Keratinocyte (primary cell): ENCODE measurements around the gene USP53.

Experiments used
- EZH2 ChIP-seq: IDR thresholded peaks from one replicate; pipeline ENCODE4 v1.6.1; 2012; ENCODE audit warnings: inconsistent platforms, mild to moderate bottlenecking, low read length, moderate library complexity
- TF ChIP-seq, protein P1 (sequence below), 3 experiments: IDR thresholded peaks in 1 of 3; conservative IDR thresholded peaks in 1 of 3; optimal IDR thresholded peaks in 1 of 3; 2 replicates in 2 of 3; 3 replicates in 1 of 3; pipeline versions ENCODE3 to v1.5.1; 2011; ENCODE audit warnings: low read length in 3 of 3, mild to moderate bottlenecking in 3 of 3, moderate library complexity in 2 of 3, control low read depth in 1 of 3, inconsistent platforms in 1 of 3; ENCODE audit not compliant: insufficient read depth in 2 of 3; ENCODE audit errors: extremely low read depth in 1 of 3

DNA sequence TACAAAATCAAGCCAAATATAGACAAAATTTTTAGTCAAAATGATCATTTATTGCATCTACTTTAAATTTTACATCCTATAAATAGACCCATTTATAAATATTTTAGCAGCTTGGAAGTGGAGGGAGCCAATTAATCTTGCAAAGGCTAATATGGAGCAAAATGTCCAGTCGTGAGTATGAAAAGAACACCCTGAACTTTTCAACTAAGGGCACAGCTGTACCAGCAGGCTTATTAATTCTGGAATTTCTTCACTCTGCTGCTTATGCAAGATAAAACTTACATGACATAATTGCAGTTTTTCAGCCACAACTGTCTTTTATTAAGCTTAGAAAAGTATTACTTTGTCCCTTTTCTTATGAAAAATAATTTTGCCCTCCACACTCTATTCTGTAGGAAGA, 22.9 kb upstream of the USP53 start:
- TF ChIP-seq, protein P1, sequence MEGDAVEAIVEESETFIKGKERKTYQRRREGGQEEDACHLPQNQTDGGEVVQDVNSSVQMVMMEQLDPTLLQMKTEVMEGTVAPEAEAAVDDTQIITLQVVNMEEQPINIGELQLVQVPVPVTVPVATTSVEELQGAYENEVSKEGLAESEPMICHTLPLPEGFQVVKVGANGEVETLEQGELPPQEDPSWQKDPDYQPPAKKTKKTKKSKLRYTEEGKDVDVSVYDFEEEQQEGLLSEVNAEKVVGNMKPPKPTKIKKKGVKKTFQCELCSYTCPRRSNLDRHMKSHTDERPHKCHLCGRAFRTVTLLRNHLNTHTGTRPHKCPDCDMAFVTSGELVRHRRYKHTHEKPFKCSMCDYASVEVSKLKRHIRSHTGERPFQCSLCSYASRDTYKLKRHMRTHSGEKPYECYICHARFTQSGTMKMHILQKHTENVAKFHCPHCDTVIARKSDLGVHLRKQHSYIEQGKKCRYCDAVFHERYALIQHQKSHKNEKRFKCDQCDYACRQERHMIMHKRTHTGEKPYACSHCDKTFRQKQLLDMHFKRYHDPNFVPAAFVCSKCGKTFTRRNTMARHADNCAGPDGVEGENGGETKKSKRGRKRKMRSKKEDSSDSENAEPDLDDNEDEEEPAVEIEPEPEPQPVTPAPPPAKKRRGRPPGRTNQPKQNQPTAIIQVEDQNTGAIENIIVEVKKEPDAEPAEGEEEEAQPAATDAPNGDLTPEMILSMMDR (optimal IDR thresholded peaks at IDR 0.05 in 1 of 3, IDR thresholded peaks at IDR 0.05 in 1 of 3, conservative IDR thresholded peaks at IDR 0.05 in 1 of 3; ENCODE audit: extremely low read depth in 1 of 3, insufficient read depth in 2 of 3, low read length in 3 of 3), result no peak
- no peak for TF ChIP-seq EZH2
